A549 treated with DMSO at 1 μM for 4 hours (cell line): ENCODE results near the gene TMCO2. TPM values are rescaled to one million over a fixed set of nuclear protein-coding genes. Genes with fewer than 3 reads are reported as not detected.

Source experiments
- total RNA-seq: library from RNA; stranded (reverse); fragments of 200-300 nt; extraction: Qiagen RNA extraction; gene quantifications from 5 replicates; pipeline ENCODE4 v1.2.3, GENCODE V29; 2022; ENCODE audit warnings: low read depth

Gene TMCO2
- total RNA-seq: not detected in 5 replicates

GRCh38 chr1:40247655-40248054, at the start of gene TMCO2:
TSS of gene TMCO2 (plus strand) at chr1:40247937. CDS start at chr1:40247994, 57 bp downstream.

GRCh38 chr1:40257688-40258444, 10.1 kb downstream of the TMCO2 start, which contains the start of gene ZMPSTE24:
TSS of gene ZMPSTE24 (plus strand) at chr1:40258236. CDS start at chr1:40258272, 36 bp downstream.

Other genes with a start within 250 kb of the TMCO2 start
- 208 to 265 TPM (median 230 TPM) in 5 replicates for gene CAP1, start 207.2 kb upstream of the TMCO2 start, total RNA-seq
- 63.0 to 79.8 TPM (median 71.1 TPM) in 5 replicates for gene PPT1, start 150.7 kb upstream of the TMCO2 start, total RNA-seq
- gene RLF, start 86.5 kb upstream of the TMCO2 start, total RNA-seq: 5.4 to 7.4 TPM (median 6.8 TPM) in 5 replicates
- 36.2 to 47.5 TPM (median 42.9 TPM) in 5 replicates for gene ZMPSTE24, start 10.3 kb downstream of the TMCO2 start, total RNA-seq
- gene COL9A2, start 69.3 kb downstream of the TMCO2 start, total RNA-seq: 0.14 to 0.49 TPM (median 0.19 TPM) in 5 replicates
- 9.6 to 11.0 TPM (median 10.1 TPM) in 5 replicates for gene SMAP2, start 125.8 kb downstream of the TMCO2 start, total RNA-seq
- gene ZFP69B, start 202.5 kb downstream of the TMCO2 start, total RNA-seq: 1.5 to 2.4 TPM (median 2.3 TPM) in 5 replicates
- gene ZFP69, start 229.4 kb downstream of the TMCO2 start, total RNA-seq: not detected in 5 replicates